Endometrial microvascular endothelial cells (primary cell): ENCODE results near the gene PRPSAP1. TPM values are rescaled to one million over a fixed set of nuclear protein-coding genes. Genes with fewer than 3 reads are reported as not detected.

Source experiments
- in situ Hi-C: cut with HindIII; loops from 2 replicates; pipeline ENCODE4 v1.10.0; 2017; ENCODE audit warnings: low sequenced_read_pairs, low pct_unique_long_range_greater_than_20kb; ENCODE audit errors: inconsistent ontology term
- total RNA-seq: library from RNA; depleted of rRNA; stranded (reverse); fragments of >200 nt; gene quantifications from one replicate; pipeline ENCODE4 v1.2.3, GENCODE V29; 2015; ENCODE audit errors: inconsistent ontology term

Gene PRPSAP1
- total RNA-seq, 1 donor from 2014 or later, result 70.8 TPM

- in situ Hi-C loops, result no loop called here
Observed at GRCh38 chr17:76260220-76260619, 93.5 kb downstream of the PRPSAP1 start.

Other genes with a start within 250 kb of the PRPSAP1 start
- not detected for gene FOXJ1, start 212.7 kb downstream of the PRPSAP1 start, total RNA-seq
- gene RNF157, start 113.4 kb downstream of the PRPSAP1 start, total RNA-seq, result not detected
- 7.1 TPM for gene UBALD2, start 88.6 kb downstream of the PRPSAP1 start, total RNA-seq
- 2.1 TPM for gene QRICH2, start 45.6 kb downstream of the PRPSAP1 start, total RNA-seq
- gene SPHK1, start 30.7 kb upstream of the PRPSAP1 start, total RNA-seq, result 121 TPM
- 31.9 TPM for gene UBE2O, start 99.2 kb upstream of the PRPSAP1 start, total RNA-seq
- gene AANAT, start 113.7 kb upstream of the PRPSAP1 start, total RNA-seq, result not detected
- gene RHBDF2, start 147.5 kb upstream of the PRPSAP1 start, total RNA-seq, result 42.8 TPM
- 0.37 TPM for gene CYGB, start 183.8 kb upstream of the PRPSAP1 start, total RNA-seq
- not detected for gene PRCD, start 186.1 kb upstream of the PRPSAP1 start, total RNA-seq
- gene ST6GALNAC2, start 231.9 kb upstream of the PRPSAP1 start, total RNA-seq, result not detected